BE2C (cell line): Measurements from ENCODE around the gene DDX10. TPM values are rescaled to one million over a fixed set of nuclear protein-coding genes. Genes with fewer than 3 reads are reported as not detected.

Source experiments
- DNase-seq: peaks from one replicate; pipeline ENCODE4 v3.0.0-alpha.2; 2020
- H3K27me3 ChIP-seq: fragments of 250-450 bp; sonication (Bioruptor Pico); 2 replicates; pipeline ENCODE4 v1.5.1; 2020; ENCODE audit warnings: mild to moderate bottlenecking
- H3K36me3 ChIP-seq: fragments of 250-450 bp; sonication (Bioruptor Pico); 2 replicates; pipeline ENCODE4 v1.5.1; 2020; ENCODE audit warnings: mild to moderate bottlenecking
- H3K4me1 ChIP-seq: fragments of 250-450 bp; sonication (Bioruptor Pico); 2 replicates; pipeline ENCODE4 v1.5.1; 2020
- H3K4me3 ChIP-seq: 2 replicates; pipeline ENCODE4 v1.5.1; 2011; ENCODE audit warnings: low read depth, low read length
- H3K9me3 ChIP-seq: fragments of 250-450 bp; sonication (Bioruptor Pico); 2 replicates; pipeline ENCODE4 v1.5.1; 2020
- CTCF ChIP-seq: IDR thresholded peaks from 2 replicates; pipeline ENCODE4 v1.5.1; 2012; ENCODE audit warnings: mild to moderate bottlenecking, low read depth, low read length
- polyA plus RNA-seq: library from polyadenylated mRNA; unstranded; fragments of >200 nt; gene quantifications from one replicate; pipeline ENCODE4 v1.2.1, GENCODE V29; 2012; ENCODE audit warnings: low read depth, missing spikeins; ENCODE audit not compliant: insufficient read length, insufficient read depth

Gene DDX10
- 50.1 TPM for polyA plus RNA-seq

GRCh38 chr11:108664730-108665525 is at the start of gene DDX10:
Gene DDX10 (plus strand): TSS chr11:108665069. CDS start chr11:108665154, 85 bp downstream.
- Histone ChIP-seq H3K4me1 (0 out of 2 replicates have a peak, but pooled peaks cover 4% of the 10 kb centered on the region), H3K9me3 (no peaks in the 10 kb centered on the region), H3K27me3 (no peaks in the 10 kb centered on the region), H3K36me3 (peaks cover 3% of the 10 kb centered on the region), H3K4me3 (peak within 1 kb of the TSS; percentile 83)
- DNase-seq, result peak; percentile 98
- TF ChIP-seq CTCF, result 0 out of 2 replicates have a peak, but pooled peaks have one; percentile 9

GRCh38 chr11:108616549-108616948 is 48.3 kb upstream of the DDX10 start:
- DNase-seq, result no peak
- no peaks in the 10 kb centered on the region for H3K4me1 ChIP-seq
- no peaks in the 10 kb centered on the region for H3K9me3 ChIP-seq
- H3K4me3 ChIP-seq, result no peak overlapping the region
- H3K27me3 ChIP-seq, result peaks cover 13% of the 10 kb centered on the region
- H3K36me3 ChIP-seq, result no peaks in the 10 kb centered on the region
- TF ChIP-seq CTCF, result no peak

- no peaks in the 10 kb centered on the region for H3K4me1 ChIP-seq
Measured at GRCh38 chr11:108617055-108617454, 47.8 kb upstream of the DDX10 start.

GRCh38 chr11:108618529-108618928 is 46.3 kb upstream of the DDX10 start:
- DNase-seq, result no peak
- Histone ChIP-seq H3K36me3 (no peaks in the 10 kb centered on the region), H3K4me3 (no peak overlapping the region), H3K9me3 (no peaks in the 10 kb centered on the region), H3K27me3 (peaks cover 18% of the 10 kb centered on the region), H3K4me1 (no peaks in the 10 kb centered on the region)
- TF ChIP-seq CTCF, result no peak

More at GRCh38 chr11:108617055-108617454, 47.8 kb upstream of the DDX10 start:
- Histone ChIP-seq H3K9me3 (no peaks in the 10 kb centered on the region), H3K36me3 (no peaks in the 10 kb centered on the region), H3K4me3 (no peak overlapping the region), H3K27me3 (peaks cover 13% of the 10 kb centered on the region)
- TF ChIP-seq CTCF, result no peak
- DNase-seq, result no peak

- no peak for TF ChIP-seq CTCF
- DNase-seq, result no peak
- Histone ChIP-seq H3K9me3 (no peaks in the 10 kb centered on the region), H3K4me3 (no peak overlapping the region), H3K36me3 (no peaks in the 10 kb centered on the region), H3K4me1 (no peaks in the 10 kb centered on the region), H3K27me3 (peaks cover 18% of the 10 kb centered on the region)
Measured at GRCh38 chr11:108620958-108621772, 43.7 kb upstream of the DDX10 start.
